HG03039 (cell line): ENCODE results near the gene CSNK2A1.
"Not testable (repeated sequence)": the region's sequence is repeated elsewhere in the genome, so short reads cannot be mapped to it uniquely, and the experiment has no call there.

Source experiments
- ATAC-seq: cut with Tn5 transposase; IDR thresholded peaks from one replicate; pipeline ENCODE4 v1.9.1; 2021; ENCODE audit warnings: mild to moderate bottlenecking, moderate library complexity; ENCODE audit not compliant: unreplicated experiment

CSNK2A1 gene

GRCh38 chr20:543369-544152, at the start of gene CSNK2A1:
Gene CSNK2A1, minus strand, starts transcription at chr20:543790. Its CDS starts 35,239 bp downstream, at chr20:508551.
- peak; percentile 90 for ATAC-seq

- ATAC-seq: no peak
Observed at GRCh38 chr20:592506-592905, 48.9 kb upstream of the CSNK2A1 start.

- no peak for ATAC-seq
Observed at GRCh38 chr20:591941-592340, 48.4 kb upstream of the CSNK2A1 start.

GRCh38 chr20:588932-589672, 45.5 kb upstream of the CSNK2A1 start:
- ATAC-seq: peak; percentile 79

GRCh38 chr20:588476-588875, 44.9 kb upstream of the CSNK2A1 start:
- no peak for ATAC-seq

- ATAC-seq: no peak
Observed at GRCh38 chr20:584971-585301, 41.3 kb upstream of the CSNK2A1 start.

- ATAC-seq: no peak
Observed at GRCh38 chr20:584161-584970, 40.8 kb upstream of the CSNK2A1 start.

- ATAC-seq: no peak
Observed at GRCh38 chr20:582204-582603, 38.6 kb upstream of the CSNK2A1 start.

GRCh38 chr20:578940-579690, 35.5 kb upstream of the CSNK2A1 start:
- ATAC-seq: not testable (repeated sequence)

GRCh38 chr20:577167-577791, 33.7 kb upstream of the CSNK2A1 start:
- ATAC-seq: no peak

- ATAC-seq: no peak
Observed at GRCh38 chr20:576156-576555, 32.6 kb upstream of the CSNK2A1 start.

GRCh38 chr20:575230-575629, 31.6 kb upstream of the CSNK2A1 start:
- no peak for ATAC-seq

GRCh38 chr20:574297-574942, 30.8 kb upstream of the CSNK2A1 start:
- no peak for ATAC-seq

- ATAC-seq: no peak
Observed at GRCh38 chr20:573414-574296, 30.1 kb upstream of the CSNK2A1 start.

GRCh38 chr20:572727-573126, 29.1 kb upstream of the CSNK2A1 start:
- no peak for ATAC-seq

GRCh38 chr20:571754-572441, 28.3 kb upstream of the CSNK2A1 start:
- no peak for ATAC-seq

GRCh38 chr20:568673-569415, 25.3 kb upstream of the CSNK2A1 start:
- no peak for ATAC-seq
